GM18526 (cell line): ENCODE measurements around the gene VWA5B2.

Experiments used
- POLR2A ChIP-seq: IDR thresholded peaks from 3 replicates; pipeline ENCODE4 v1.6.1; 2011; ENCODE audit not compliant: insufficient read length; ENCODE audit errors: extremely low read depth

VWA5B2 gene

GRCh38 chr3:184235381-184236032 lies 6.1 kb downstream of the VWA5B2 start:
- TF ChIP-seq POLR2A, result no peak

- no peak for TF ChIP-seq POLR2A
These were observed 6.6 kb downstream of the VWA5B2 start for GRCh38 chr3:184236033-184236410.

- TF ChIP-seq POLR2A, result no peak
These were observed 7.3 kb downstream of the VWA5B2 start for GRCh38 chr3:184236636-184237035.

- no peak for TF ChIP-seq POLR2A
These were observed 7.8 kb downstream of the VWA5B2 start for GRCh38 chr3:184237211-184237610.

GRCh38 chr3:184237807-184238206 lies 8.4 kb downstream of the VWA5B2 start:
- TF ChIP-seq POLR2A, result no peak

GRCh38 chr3:184238246-184238818 lies 8.9 kb downstream of the VWA5B2 start:
- no peak for TF ChIP-seq POLR2A

GRCh38 chr3:184239221-184239620 lies 9.8 kb downstream of the VWA5B2 start:
- no peak for TF ChIP-seq POLR2A

GRCh38 chr3:184239708-184240107 lies 10.3 kb downstream of the VWA5B2 start:
- no peak for TF ChIP-seq POLR2A

- TF ChIP-seq POLR2A, result no peak
These were observed 11.2 kb downstream of the VWA5B2 start for GRCh38 chr3:184240384-184241140.

GRCh38 chr3:184241141-184241446 lies 11.7 kb downstream of the VWA5B2 start:
- TF ChIP-seq POLR2A, result no peak

- no peak for TF ChIP-seq POLR2A
These were observed 12.3 kb downstream of the VWA5B2 start for GRCh38 chr3:184241447-184242296.

GRCh38 chr3:184242297-184242685 lies 12.9 kb downstream of the VWA5B2 start:
- TF ChIP-seq POLR2A, result no peak

GRCh38 chr3:184248454-184249411 lies 19.3 kb downstream of the VWA5B2 start, which contains the start of gene ALG3:
Gene ALG3 (minus strand): TSS chr3:184248962. CDS start chr3:184248940, 22 bp downstream.
- peak; percentile 96 for TF ChIP-seq POLR2A

GRCh38 chr3:184249412-184250166 lies 20.2 kb downstream of the VWA5B2 start, which contains the start of gene EEF1AKMT4:
Gene EEF1AKMT4 (plus strand): TSS chr3:184249672. CDS start chr3:184249695, 23 bp downstream.
- TF ChIP-seq POLR2A, result peak; percentile 34
